Measurements from ENCODE around the gene ARHGAP26.

The ARHGAP26 gene

DNA sequence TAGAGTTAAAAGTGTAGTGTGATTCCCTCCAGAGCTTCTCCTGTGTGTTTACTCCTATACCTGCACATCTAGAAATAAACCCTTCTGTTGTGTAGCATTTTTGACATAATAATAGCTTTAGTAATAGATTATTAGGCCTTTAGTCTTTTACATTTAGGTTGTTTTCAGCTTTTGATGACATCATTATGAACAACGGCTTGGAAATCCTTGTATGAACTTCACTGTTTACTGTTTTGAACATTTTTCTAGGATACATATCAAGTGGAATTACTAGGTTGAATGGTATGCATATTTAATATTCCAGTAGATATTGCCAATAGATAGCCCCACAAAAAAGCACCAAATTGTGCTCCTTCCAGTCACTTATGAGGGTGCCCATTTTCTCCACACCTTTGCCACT is 174.0 kb downstream of the ARHGAP26 start:
- Histone ChIP-seq H3K4me1 (ENCODE audit: control insufficient read depth, low read length) (no peaks in the 10 kb centered on the region), H3K79me2 (ENCODE audit: control insufficient read depth, low read length) (no peaks in the 10 kb centered on the region), H3K27me3 (ENCODE audit: control insufficient read depth, low read length) (no peaks in the 10 kb centered on the region), H3K9me3 (ENCODE audit: control insufficient read depth, insufficient read depth, low read length) (no peaks in the 10 kb centered on the region), H3K4me2 (ENCODE audit: low read length) (no peak overlapping the region), H3K4me3 (ENCODE audit: low read length) (no peak overlapping the region), H4K20me1 (ENCODE audit: control insufficient read depth, insufficient read depth, low read depth, low read length) (no peaks in the 10 kb centered on the region), H3K36me3 (ENCODE audit: control insufficient read depth, low read length) (no peaks in the 10 kb centered on the region), H3K9me2 (replicated peaks; ENCODE audit: control insufficient read depth, low read length) (no peaks in the 10 kb centered on the region), H3K27ac (ENCODE audit: low read depth, low read length) (no peak overlapping the region), H3F3A (ENCODE audit: control insufficient read depth, insufficient read depth) (no peaks in the 10 kb centered on the region)
- TF ChIP-seq, protein P1, sequence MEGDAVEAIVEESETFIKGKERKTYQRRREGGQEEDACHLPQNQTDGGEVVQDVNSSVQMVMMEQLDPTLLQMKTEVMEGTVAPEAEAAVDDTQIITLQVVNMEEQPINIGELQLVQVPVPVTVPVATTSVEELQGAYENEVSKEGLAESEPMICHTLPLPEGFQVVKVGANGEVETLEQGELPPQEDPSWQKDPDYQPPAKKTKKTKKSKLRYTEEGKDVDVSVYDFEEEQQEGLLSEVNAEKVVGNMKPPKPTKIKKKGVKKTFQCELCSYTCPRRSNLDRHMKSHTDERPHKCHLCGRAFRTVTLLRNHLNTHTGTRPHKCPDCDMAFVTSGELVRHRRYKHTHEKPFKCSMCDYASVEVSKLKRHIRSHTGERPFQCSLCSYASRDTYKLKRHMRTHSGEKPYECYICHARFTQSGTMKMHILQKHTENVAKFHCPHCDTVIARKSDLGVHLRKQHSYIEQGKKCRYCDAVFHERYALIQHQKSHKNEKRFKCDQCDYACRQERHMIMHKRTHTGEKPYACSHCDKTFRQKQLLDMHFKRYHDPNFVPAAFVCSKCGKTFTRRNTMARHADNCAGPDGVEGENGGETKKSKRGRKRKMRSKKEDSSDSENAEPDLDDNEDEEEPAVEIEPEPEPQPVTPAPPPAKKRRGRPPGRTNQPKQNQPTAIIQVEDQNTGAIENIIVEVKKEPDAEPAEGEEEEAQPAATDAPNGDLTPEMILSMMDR (IDR thresholded peaks at IDR 0.05; ENCODE audit: low read depth, low read length, poor library complexity, severe bottlenecking) = no peak
- TF ChIP-seq EZH2phosphoT487 (IDR thresholded peaks at IDR 0.05; ENCODE audit: borderline replicate concordance, low read length) = no peak

DNA sequence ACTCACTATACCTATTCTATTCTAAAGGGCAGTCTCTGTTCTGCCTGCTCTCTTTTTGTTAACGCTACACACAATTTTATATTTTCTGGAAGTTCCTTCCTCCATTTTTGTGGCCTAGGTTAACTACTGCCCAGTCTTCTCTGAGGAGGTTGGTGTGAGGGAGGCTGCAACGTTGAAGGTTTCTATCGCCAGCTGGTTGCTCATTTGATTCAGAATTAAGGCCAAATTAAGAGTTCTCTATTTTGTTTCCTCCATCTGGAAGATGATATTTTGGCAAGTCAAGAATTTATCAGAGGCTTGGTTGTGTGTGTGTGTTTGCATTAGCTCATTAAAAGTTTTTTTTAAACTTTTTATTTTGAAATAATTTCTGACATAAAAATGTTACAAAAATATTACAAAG is 175.1 kb downstream of the ARHGAP26 start:
- Histone ChIP-seq H3K27me3 (ENCODE audit: control insufficient read depth, low read length) (no peaks in the 10 kb centered on the region), H3K9me3 (ENCODE audit: control insufficient read depth, insufficient read depth, low read length) (no peaks in the 10 kb centered on the region), H3K4me2 (ENCODE audit: low read length) (no peak overlapping the region), H3K36me3 (ENCODE audit: control insufficient read depth, low read length) (no peaks in the 10 kb centered on the region), H3K79me2 (ENCODE audit: control insufficient read depth, low read length) (no peaks in the 10 kb centered on the region), H3F3A (ENCODE audit: control insufficient read depth, insufficient read depth) (no peaks in the 10 kb centered on the region), H3K4me3 (ENCODE audit: low read length) (no peak overlapping the region), H3K27ac (ENCODE audit: low read depth, low read length) (no peak overlapping the region), H4K20me1 (ENCODE audit: control insufficient read depth, insufficient read depth, low read depth, low read length) (no peaks in the 10 kb centered on the region), H3K4me1 (ENCODE audit: control insufficient read depth, low read length) (no peaks in the 10 kb centered on the region), H3K9me2 (replicated peaks; ENCODE audit: control insufficient read depth, low read length) (no peaks in the 10 kb centered on the region)
- TF ChIP-seq, protein P1 (IDR thresholded peaks at IDR 0.05; ENCODE audit: low read depth, low read length, poor library complexity, severe bottlenecking) = no peak
- TF ChIP-seq EZH2phosphoT487 (IDR thresholded peaks at IDR 0.05; ENCODE audit: borderline replicate concordance, low read length) = no peak

DNA sequence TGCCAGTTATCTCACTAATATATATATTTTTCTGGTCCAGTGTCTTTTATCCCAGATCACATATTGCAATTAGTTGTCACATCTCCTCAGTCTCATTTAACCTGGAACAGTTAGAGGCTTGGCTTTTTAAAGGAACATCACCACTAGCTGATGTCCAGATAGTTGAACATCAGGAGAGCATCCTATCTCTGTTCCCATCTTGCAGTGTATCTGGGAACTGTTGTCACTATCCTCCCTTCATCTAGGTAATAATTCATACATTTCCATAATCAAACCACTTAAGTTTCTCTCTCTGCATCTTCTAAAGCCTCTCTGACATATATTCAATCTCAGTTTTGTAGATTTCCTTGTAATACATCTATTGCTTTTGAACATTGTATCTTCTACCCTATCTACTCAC is 175.7 kb downstream of the ARHGAP26 start:
- Histone ChIP-seq H3K4me2 (ENCODE audit: low read length) (no peak overlapping the region), H4K20me1 (ENCODE audit: control insufficient read depth, insufficient read depth, low read depth, low read length) (no peaks in the 10 kb centered on the region), H3K4me1 (ENCODE audit: control insufficient read depth, low read length) (no peaks in the 10 kb centered on the region), H3F3A (ENCODE audit: control insufficient read depth, insufficient read depth) (no peaks in the 10 kb centered on the region), H3K27ac (ENCODE audit: low read depth, low read length) (no peak overlapping the region), H3K4me3 (ENCODE audit: low read length) (no peak overlapping the region), H3K79me2 (ENCODE audit: control insufficient read depth, low read length) (no peaks in the 10 kb centered on the region), H3K36me3 (ENCODE audit: control insufficient read depth, low read length) (no peaks in the 10 kb centered on the region), H3K27me3 (ENCODE audit: control insufficient read depth, low read length) (no peaks in the 10 kb centered on the region), H3K9me2 (replicated peaks; ENCODE audit: control insufficient read depth, low read length) (no peaks in the 10 kb centered on the region), H3K9me3 (ENCODE audit: control insufficient read depth, insufficient read depth, low read length) (no peaks in the 10 kb centered on the region)
- TF ChIP-seq, protein P1 (IDR thresholded peaks at IDR 0.05; ENCODE audit: low read depth, low read length, poor library complexity, severe bottlenecking) = no peak
- no peak for TF ChIP-seq EZH2phosphoT487 (IDR thresholded peaks at IDR 0.05; ENCODE audit: borderline replicate concordance, low read length)

All from DOHH2 (cell line).